ENCODE measurements around the gene NALCN. TPM values are rescaled to one million over a fixed set of nuclear protein-coding genes. Genes with fewer than 3 reads are reported as not detected.

NALCN gene
- total and polyA plus RNA-seq, 2 experiments from 2014 or later, result 0.33 to 0.57 TPM

DNA sequence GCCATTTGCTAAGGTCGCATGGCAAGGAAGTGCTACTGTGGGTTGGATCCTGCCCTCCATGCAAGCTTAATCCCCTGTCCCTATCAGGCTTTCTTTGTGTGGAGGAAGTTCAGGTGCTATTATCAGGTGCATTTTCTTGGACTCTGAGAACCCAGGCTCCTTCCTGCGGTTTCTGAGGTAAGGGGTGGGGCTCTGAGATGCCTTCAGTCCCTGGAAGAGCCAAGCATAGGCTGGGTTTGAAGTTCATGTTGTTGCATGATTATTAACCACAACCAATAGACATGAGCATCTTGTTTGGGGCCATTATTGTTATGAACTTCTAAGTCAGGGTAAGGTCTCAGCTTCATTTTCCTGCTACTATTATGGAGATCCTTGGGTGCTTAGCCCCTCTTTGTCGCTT lies 109.5 kb downstream of the NALCN start:
- H3K36me3 ChIP-seq (replicated peaks; ENCODE audit: insufficient read depth, low read depth), result no peaks in the 10 kb centered on the region
- H3K4me2 ChIP-seq, result no peak overlapping the region
- no peaks in the 10 kb centered on the region for H3K4me1 ChIP-seq (ENCODE audit: insufficient read depth)
- H3K27ac ChIP-seq, result no peak overlapping the region
- no peak for DNase-seq (ENCODE audit: low spot score)
- TF ChIP-seq EZH2 (IDR thresholded peaks at IDR 0.05; ENCODE audit: borderline replicate concordance), result no peak
- TF ChIP-seq EZH2phosphoT487 (IDR thresholded peaks at IDR 0.05; ENCODE audit: low read depth, severe bottlenecking, unreplicated experiment), result no peak
- TF ChIP-seq, protein P1, sequence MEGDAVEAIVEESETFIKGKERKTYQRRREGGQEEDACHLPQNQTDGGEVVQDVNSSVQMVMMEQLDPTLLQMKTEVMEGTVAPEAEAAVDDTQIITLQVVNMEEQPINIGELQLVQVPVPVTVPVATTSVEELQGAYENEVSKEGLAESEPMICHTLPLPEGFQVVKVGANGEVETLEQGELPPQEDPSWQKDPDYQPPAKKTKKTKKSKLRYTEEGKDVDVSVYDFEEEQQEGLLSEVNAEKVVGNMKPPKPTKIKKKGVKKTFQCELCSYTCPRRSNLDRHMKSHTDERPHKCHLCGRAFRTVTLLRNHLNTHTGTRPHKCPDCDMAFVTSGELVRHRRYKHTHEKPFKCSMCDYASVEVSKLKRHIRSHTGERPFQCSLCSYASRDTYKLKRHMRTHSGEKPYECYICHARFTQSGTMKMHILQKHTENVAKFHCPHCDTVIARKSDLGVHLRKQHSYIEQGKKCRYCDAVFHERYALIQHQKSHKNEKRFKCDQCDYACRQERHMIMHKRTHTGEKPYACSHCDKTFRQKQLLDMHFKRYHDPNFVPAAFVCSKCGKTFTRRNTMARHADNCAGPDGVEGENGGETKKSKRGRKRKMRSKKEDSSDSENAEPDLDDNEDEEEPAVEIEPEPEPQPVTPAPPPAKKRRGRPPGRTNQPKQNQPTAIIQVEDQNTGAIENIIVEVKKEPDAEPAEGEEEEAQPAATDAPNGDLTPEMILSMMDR (IDR thresholded peaks at IDR 0.05; ENCODE audit: poor library complexity), result no peak
- no peaks in the 10 kb centered on the region for H3K9me2 ChIP-seq (replicated peaks; ENCODE audit: insufficient read depth)
- H2AFZ ChIP-seq, result no peak overlapping the region
- H3K79me2 ChIP-seq, result no peaks in the 10 kb centered on the region
- H3K27me3 ChIP-seq, result no peaks in the 10 kb centered on the region
- WGBS (ENCODE audit: low lambda C conversion rate, missing lambda C conversion rate), result 95% methylated on average over 3 of the region's 3 CpGs
- H3K4me3 ChIP-seq, result no peak overlapping the region
- no peaks in the 10 kb centered on the region for H3K9me3 ChIP-seq (ENCODE audit: low read depth)
- no peaks in the 10 kb centered on the region for H4K20me1 ChIP-seq (ENCODE audit: insufficient read depth, poor library complexity, severe bottlenecking)

DNA sequence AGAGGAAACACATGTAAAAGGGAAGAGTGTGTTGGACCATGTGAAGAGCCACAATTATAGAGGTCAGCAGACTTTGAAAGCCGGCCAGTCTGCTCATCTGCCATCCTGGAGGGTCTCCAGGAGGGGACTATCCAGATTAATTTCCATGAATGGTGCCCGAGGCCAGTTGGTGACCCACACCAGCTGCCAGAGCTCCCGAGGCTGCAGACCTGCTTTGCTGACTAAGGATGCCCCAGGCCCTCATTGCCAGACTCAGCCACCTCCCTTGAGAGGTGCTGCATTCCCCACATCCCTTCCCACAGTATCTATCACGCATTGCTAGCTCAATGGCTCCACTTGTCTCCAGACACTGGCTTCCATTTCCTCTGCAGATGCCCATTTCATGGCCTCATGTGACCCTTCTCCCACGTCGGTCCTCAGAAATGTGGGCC lies 110.3 kb downstream of the NALCN start:
- 78% methylated on average over 6 of the region's 6 CpGs for WGBS (ENCODE audit: low lambda C conversion rate, missing lambda C conversion rate)
- Histone ChIP-seq H3K9me3 (ENCODE audit: low read depth) (no peaks in the 10 kb centered on the region), H3K27ac (no peak overlapping the region), H3K27me3 (no peaks in the 10 kb centered on the region), H3K36me3 (replicated peaks; ENCODE audit: insufficient read depth, low read depth) (no peaks in the 10 kb centered on the region), H3K9me2 (replicated peaks; ENCODE audit: insufficient read depth) (no peaks in the 10 kb centered on the region), H3K4me2 (no peak overlapping the region), H3K79me2 (no peaks in the 10 kb centered on the region), H4K20me1 (ENCODE audit: insufficient read depth, poor library complexity, severe bottlenecking) (no peaks in the 10 kb centered on the region), H3K4me1 (ENCODE audit: insufficient read depth) (no peaks in the 10 kb centered on the region), H3K4me3 (no peak overlapping the region), H2AFZ (no peak overlapping the region)
- TF ChIP-seq, protein P1 (IDR thresholded peaks at IDR 0.05; ENCODE audit: poor library complexity), result no peak
- TF ChIP-seq EZH2 (IDR thresholded peaks at IDR 0.05; ENCODE audit: borderline replicate concordance), result no peak
- TF ChIP-seq EZH2phosphoT487 (IDR thresholded peaks at IDR 0.05; ENCODE audit: low read depth, severe bottlenecking, unreplicated experiment), result no peak
- DNase-seq (ENCODE audit: low spot score), result no peak

- TF ChIP-seq, protein P1 (IDR thresholded peaks at IDR 0.05; ENCODE audit: poor library complexity), result no peak
- TF ChIP-seq EZH2phosphoT487 (IDR thresholded peaks at IDR 0.05; ENCODE audit: low read depth, severe bottlenecking, unreplicated experiment) (no peak), EZH2 (IDR thresholded peaks at IDR 0.05; ENCODE audit: borderline replicate concordance) (no peak)
- Histone ChIP-seq H3K79me2 (no peaks in the 10 kb centered on the region), H3K4me1 (ENCODE audit: insufficient read depth) (no peaks in the 10 kb centered on the region), H3K4me2 (no peak overlapping the region), H3K9me2 (replicated peaks; ENCODE audit: insufficient read depth) (no peaks in the 10 kb centered on the region), H4K20me1 (ENCODE audit: insufficient read depth, poor library complexity, severe bottlenecking) (no peaks in the 10 kb centered on the region), H2AFZ (no peak overlapping the region), H3K9me3 (ENCODE audit: low read depth) (no peaks in the 10 kb centered on the region), H3K27me3 (no peaks in the 10 kb centered on the region), H3K36me3 (replicated peaks; ENCODE audit: insufficient read depth, low read depth) (no peaks in the 10 kb centered on the region), H3K27ac (no peak overlapping the region), H3K4me3 (no peak overlapping the region)
- WGBS (ENCODE audit: low lambda C conversion rate, missing lambda C conversion rate), result 89% methylated on average over 7 of the region's 7 CpGs
- DNase-seq (ENCODE audit: low spot score), result no peak
Observed at GRCh38 chr13:101303521-101303920, 112.8 kb downstream of the NALCN start.

DNA sequence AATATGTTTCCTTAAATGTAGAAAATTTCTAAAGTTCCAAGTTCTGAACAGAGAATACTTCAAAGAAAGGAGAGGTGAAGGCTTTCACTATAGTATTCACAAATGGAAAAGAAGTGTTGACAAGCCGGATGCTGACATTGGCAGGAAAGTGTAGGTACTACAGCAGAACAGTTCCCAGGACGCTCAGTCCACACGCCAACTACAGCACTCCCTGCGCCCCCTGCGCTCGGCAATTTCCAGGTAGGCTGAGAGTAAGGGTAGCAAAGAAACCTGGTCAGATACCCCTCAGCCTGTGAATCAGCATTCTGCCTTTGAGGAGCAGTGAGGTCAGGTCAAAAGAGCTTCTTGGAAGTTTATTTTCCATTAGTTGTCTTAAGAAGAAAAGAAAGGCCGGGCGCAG lies 115.3 kb downstream of the NALCN start:
- Histone ChIP-seq H3K4me3 (no peak overlapping the region), H3K27ac (no peak overlapping the region), H3K79me2 (no peaks in the 10 kb centered on the region), H2AFZ (no peak overlapping the region), H3K4me1 (ENCODE audit: insufficient read depth) (no peaks in the 10 kb centered on the region), H3K36me3 (replicated peaks; ENCODE audit: insufficient read depth, low read depth) (no peaks in the 10 kb centered on the region), H4K20me1 (ENCODE audit: insufficient read depth, poor library complexity, severe bottlenecking) (no peaks in the 10 kb centered on the region), H3K9me3 (ENCODE audit: low read depth) (no peaks in the 10 kb centered on the region), H3K4me2 (no peak overlapping the region), H3K9me2 (replicated peaks; ENCODE audit: insufficient read depth) (no peaks in the 10 kb centered on the region), H3K27me3 (no peaks in the 10 kb centered on the region)
- TF ChIP-seq, protein P1 (IDR thresholded peaks at IDR 0.05; ENCODE audit: poor library complexity), result no peak
- TF ChIP-seq EZH2phosphoT487 (IDR thresholded peaks at IDR 0.05; ENCODE audit: low read depth, severe bottlenecking, unreplicated experiment), result no peak
- TF ChIP-seq EZH2 (IDR thresholded peaks at IDR 0.05; ENCODE audit: borderline replicate concordance), result no peak
- DNase-seq (ENCODE audit: low spot score), result no peak
- WGBS (ENCODE audit: low lambda C conversion rate, missing lambda C conversion rate), result 88% methylated on average over 8 of the region's 8 CpGs

All from hepatocyte (in vitro differentiated cells).